ENCODE results near the gene KRTAP10-12.

The KRTAP10-12 gene

GRCh38 chr21:44699502-44700001 is 2.6 kb downstream of the KRTAP10-12 start:
- no peak for DNase-seq (ENCODE audit: low spot score)

- DNase-seq (ENCODE audit: low spot score): no peak
Observed at GRCh38 chr21:44700101-44701022, 3.4 kb downstream of the KRTAP10-12 start.

- DNase-seq (ENCODE audit: low spot score): no peak
Observed at GRCh38 chr21:44701023-44701400, 4.0 kb downstream of the KRTAP10-12 start.

- no peak for DNase-seq (ENCODE audit: low spot score)
Observed at GRCh38 chr21:44701541-44701940, 4.6 kb downstream of the KRTAP10-12 start.

- no peak for DNase-seq (ENCODE audit: low spot score)
Observed at GRCh38 chr21:44702111-44702972, 5.4 kb downstream of the KRTAP10-12 start.

- DNase-seq (ENCODE audit: low spot score): no peak
Observed at GRCh38 chr21:44702973-44703730, 6.2 kb downstream of the KRTAP10-12 start.

GRCh38 chr21:44703731-44704635 is 7.0 kb downstream of the KRTAP10-12 start:
- no peak for DNase-seq (ENCODE audit: low spot score)

- DNase-seq (ENCODE audit: low spot score): no peak
Observed at GRCh38 chr21:44704636-44705001, 7.6 kb downstream of the KRTAP10-12 start.

GRCh38 chr21:44706026-44706705 is 9.2 kb downstream of the KRTAP10-12 start:
- DNase-seq (ENCODE audit: low spot score): no peak

- DNase-seq (ENCODE audit: low spot score): no peak
Observed at GRCh38 chr21:44706706-44707581, 10.0 kb downstream of the KRTAP10-12 start.

- no peak for DNase-seq (ENCODE audit: low spot score)
Observed at GRCh38 chr21:44708213-44708865, 11.4 kb downstream of the KRTAP10-12 start.

GRCh38 chr21:44708866-44709425 is 12.0 kb downstream of the KRTAP10-12 start:
- no peak for DNase-seq (ENCODE audit: low spot score)

GRCh38 chr21:44709426-44710293 is 12.7 kb downstream of the KRTAP10-12 start:
- no peak for DNase-seq (ENCODE audit: low spot score)

- no peak for DNase-seq (ENCODE audit: low spot score)
Observed at GRCh38 chr21:44710294-44710665, 13.3 kb downstream of the KRTAP10-12 start.

GRCh38 chr21:44710756-44711326 is 13.9 kb downstream of the KRTAP10-12 start:
- DNase-seq (ENCODE audit: low spot score): no peak

- DNase-seq (ENCODE audit: low spot score): no peak
Observed at GRCh38 chr21:44711327-44712202, 14.6 kb downstream of the KRTAP10-12 start, which contains the start of gene TSPEAR. Gene TSPEAR, minus strand, starts transcription at chr21:44711572. Its CDS starts 58 bp downstream, at chr21:44711514.
